Tibial nerve (tissue), 4 donors: Measurements from ENCODE around the gene TTC31. TPM values are rescaled to one million over a fixed set of nuclear protein-coding genes. Genes with fewer than 3 reads are reported as not detected.
A peak's percentile ranks its signal among the peaks of the same experiment; 100 is the strongest.
"Not testable (repeated sequence)": the region's sequence is repeated elsewhere in the genome, so short reads cannot be mapped to it uniquely, and the experiment has no call there.

Source experiments
- DNase-seq, 2 donors: peaks; one replicate each; pipeline ENCODE4 v3.0.0-alpha.2; 2019; ENCODE audit warnings: low spot score in 2 of 2
- H3K27ac ChIP-seq, 4 donors: fragments of 200-600 bp; sonication (generic) in 3 of 4; one replicate each; pipeline ENCODE4 v1.5.1; 2017 to 2019; ENCODE audit warnings: mild to moderate bottlenecking in 1 of 4
- H3K27me3 ChIP-seq, 2 donors: fragments of 200-600 bp; sonication (generic) in 1 of 2; one replicate each; pipeline versions ENCODE4 v1.5.1 to v1.6.0; 2017 to 2019
- H3K36me3 ChIP-seq, 3 donors: fragments of 200-600 bp; sonication (generic); one replicate each; pipeline ENCODE4 v1.5.1; 2018 to 2019
- H3K4me1 ChIP-seq, 4 donors: fragments of 200-600 bp; sonication (generic) in 3 of 4; one replicate each; pipeline ENCODE4 v1.5.1; 2017 to 2019
- H3K4me3 ChIP-seq, 4 donors: fragments of 200-600 bp; sonication (generic) in 3 of 4; one replicate each; pipeline ENCODE4 v1.5.1; 2017 to 2019; ENCODE audit warnings: mild to moderate bottlenecking in 1 of 4, moderate library complexity in 1 of 4
- H3K9me3 ChIP-seq, 4 donors: fragments of 200-600 bp; sonication (generic) in 3 of 4; one replicate each; pipeline ENCODE4 v1.5.1; 2017 to 2019
- CTCF ChIP-seq, 5 experiments: fragments of 200-600 bp in 3 of 5; fragments of 450-650 bp in 2 of 5; sonication (generic) in 3 of 5; IDR thresholded peaks; one replicate each; pipeline ENCODE4 v1.5.1; 2016 to 2019; ENCODE audit warnings: antibody characterized with exemption in 5 of 5, mild to moderate bottlenecking in 3 of 5, moderate library complexity in 2 of 5
- EP300 ChIP-seq, 2 donors: sonication (generic); formaldehyde crosslinking; IDR thresholded peaks; one replicate each; pipeline ENCODE4 v1.6.1; 2017; ENCODE audit warnings: antibody characterized with exemption in 2 of 2, mild to moderate bottlenecking in 1 of 2
- POLR2A ChIP-seq, 2 donors: fragments of 450-650 bp; IDR thresholded peaks; one replicate each; pipeline ENCODE4 v1.6.1; 2017; ENCODE audit warnings: antibody characterized with exemption in 2 of 2, mild to moderate bottlenecking in 2 of 2, moderate library complexity in 2 of 2
- WGBS, 2 donors: methylation state at CpG; one replicate each; pipeline ENCODE4 v1.1.5; 2018; 5-methylcytosine and 5-hydroxymethylcytosine counted together
- total RNA-seq, 4 donors: library from RNA; depleted of rRNA; stranded (reverse); fragments of >200 nt; gene quantifications; one replicate each; pipeline ENCODE4 v1.1.0, GENCODE V29; 2016

Gene TTC31
- total RNA-seq, 4 donors from 2014 or later, result 14.6 to 43.3 (median 36.4) TPM

- no peak overlapping the region for H3K4me3 ChIP-seq
- no peaks in the 10 kb centered on the region for H3K9me3 ChIP-seq
- H3K36me3 ChIP-seq, result peaks cover 0 to 33% (median 0%) of the 10 kb centered on the region in 3 donors
- TF ChIP-seq CTCF (IDR thresholded peaks at IDR 0.05) (no peak), EP300 (IDR thresholded peaks at IDR 0.05) (no peak), POLR2A (IDR thresholded peaks at IDR 0.05) (no peak)
- H3K27me3 ChIP-seq, result no peaks in the 10 kb centered on the region
- H3K4me1 ChIP-seq, result peaks cover 0 to 49% (median 26%) of the 10 kb centered on the region in 4 donors
- WGBS, 2 donors, result 88 to 92% methylated on average over 21 to 25 of the region's 27 CpGs
- H3K27ac ChIP-seq, result no peak overlapping the region
- DNase-seq, result no peak
Observed at GRCh38 chr2:74461187-74462053, 21.5 kb upstream of the TTC31 start.

GRCh38 chr2:74462054-74462785 lies 20.7 kb upstream of the TTC31 start:
- TF ChIP-seq EP300 (IDR thresholded peaks at IDR 0.05) (no peak), POLR2A (IDR thresholded peaks at IDR 0.05) (no peak), CTCF (IDR thresholded peaks at IDR 0.05) (no peak)
- Histone ChIP-seq H3K4me1 (peaks cover 0 to 42% (median 18%) of the 10 kb centered on the region in 4 donors), H3K9me3 (no peaks in the 10 kb centered on the region), H3K27me3 (no peaks in the 10 kb centered on the region), H3K36me3 (peaks cover 0 to 33% (median 0%) of the 10 kb centered on the region in 3 donors), H3K27ac (no peak overlapping the region), H3K4me3 (no peak overlapping the region)
- 85 to 88% methylated on average over 20 of the region's 20 CpGs for WGBS, 2 donors
- no peak for DNase-seq

GRCh38 chr2:74462786-74463105 lies 20.1 kb upstream of the TTC31 start:
- H3K4me3 ChIP-seq, result no peak overlapping the region

GRCh38 chr2:74464406-74464805 lies 18.5 kb upstream of the TTC31 start:
- TF ChIP-seq EP300 (IDR thresholded peaks at IDR 0.05) (no peak), CTCF (IDR thresholded peaks at IDR 0.05) (no peak), POLR2A (IDR thresholded peaks at IDR 0.05) (no peak)
- peak overlapping the region in 3 of 4 donors; percentile 85 to 90 (median 89) for H3K27ac ChIP-seq
- H3K27me3 ChIP-seq, result no peaks in the 10 kb centered on the region
- DNase-seq, result no peak
- peaks cover 0 to 29% (median 12%) of the 10 kb centered on the region in 4 donors for H3K4me1 ChIP-seq
- peak overlapping the region; percentile 84 to 96 (median 88) for H3K4me3 ChIP-seq
- H3K9me3 ChIP-seq, result no peaks in the 10 kb centered on the region
- WGBS, 2 donors, result 6 to 18% methylated on average over 7 to 8 of the region's 13 CpGs
- peaks cover 0 to 33% (median 0%) of the 10 kb centered on the region in 3 donors for H3K36me3 ChIP-seq

More at GRCh38 chr2:74462786-74463105, 20.1 kb upstream of the TTC31 start:
- WGBS, 2 donors, result 75 to 78% methylated on average over 4 of the region's 4 CpGs
- Histone ChIP-seq H3K9me3 (no peaks in the 10 kb centered on the region), H3K36me3 (peaks cover 0 to 33% (median 0%) of the 10 kb centered on the region in 3 donors), H3K4me1 (peaks cover 0 to 38% (median 17%) of the 10 kb centered on the region in 4 donors), H3K27ac (no peak overlapping the region), H3K27me3 (no peaks in the 10 kb centered on the region)
- DNase-seq, result no peak
- TF ChIP-seq POLR2A (IDR thresholded peaks at IDR 0.05) (no peak), EP300 (IDR thresholded peaks at IDR 0.05) (no peak), CTCF (IDR thresholded peaks at IDR 0.05) (no peak)

GRCh38 chr2:74470742-74471141 lies 12.1 kb upstream of the TTC31 start:
- peaks cover 0 to 32% (median 18%) of the 10 kb centered on the region in 4 donors for H3K4me1 ChIP-seq
- H3K36me3 ChIP-seq, result peaks cover 0 to 20% (median 0%) of the 10 kb centered on the region in 3 donors
- not testable (repeated sequence) for H3K27me3 ChIP-seq, H3K27ac ChIP-seq, H3K4me3 ChIP-seq, H3K9me3 ChIP-seq, DNase-seq
- 90% methylated on average over 12 of the region's 12 CpGs for WGBS, 2 donors
